HG02763 (cell line): ENCODE data around the gene CLCN1.
A peak's percentile ranks its signal among the peaks of the same experiment; 100 is the strongest.

Source experiments
- ATAC-seq: cut with Tn5 transposase; IDR thresholded peaks from one replicate; pipeline ENCODE4 v1.9.1; 2021; ENCODE audit warnings: mild to moderate bottlenecking, moderate library complexity; ENCODE audit not compliant: unreplicated experiment

CLCN1 gene

GRCh38 chr7:143362131-143363015 is 46.5 kb downstream of the CLCN1 start, which contains the start of gene FAM131B:
Gene FAM131B, minus strand, starts transcription at chr7:143362713. Its CDS starts 110 bp downstream, at chr7:143362603.
- no peak for ATAC-seq

DNA sequence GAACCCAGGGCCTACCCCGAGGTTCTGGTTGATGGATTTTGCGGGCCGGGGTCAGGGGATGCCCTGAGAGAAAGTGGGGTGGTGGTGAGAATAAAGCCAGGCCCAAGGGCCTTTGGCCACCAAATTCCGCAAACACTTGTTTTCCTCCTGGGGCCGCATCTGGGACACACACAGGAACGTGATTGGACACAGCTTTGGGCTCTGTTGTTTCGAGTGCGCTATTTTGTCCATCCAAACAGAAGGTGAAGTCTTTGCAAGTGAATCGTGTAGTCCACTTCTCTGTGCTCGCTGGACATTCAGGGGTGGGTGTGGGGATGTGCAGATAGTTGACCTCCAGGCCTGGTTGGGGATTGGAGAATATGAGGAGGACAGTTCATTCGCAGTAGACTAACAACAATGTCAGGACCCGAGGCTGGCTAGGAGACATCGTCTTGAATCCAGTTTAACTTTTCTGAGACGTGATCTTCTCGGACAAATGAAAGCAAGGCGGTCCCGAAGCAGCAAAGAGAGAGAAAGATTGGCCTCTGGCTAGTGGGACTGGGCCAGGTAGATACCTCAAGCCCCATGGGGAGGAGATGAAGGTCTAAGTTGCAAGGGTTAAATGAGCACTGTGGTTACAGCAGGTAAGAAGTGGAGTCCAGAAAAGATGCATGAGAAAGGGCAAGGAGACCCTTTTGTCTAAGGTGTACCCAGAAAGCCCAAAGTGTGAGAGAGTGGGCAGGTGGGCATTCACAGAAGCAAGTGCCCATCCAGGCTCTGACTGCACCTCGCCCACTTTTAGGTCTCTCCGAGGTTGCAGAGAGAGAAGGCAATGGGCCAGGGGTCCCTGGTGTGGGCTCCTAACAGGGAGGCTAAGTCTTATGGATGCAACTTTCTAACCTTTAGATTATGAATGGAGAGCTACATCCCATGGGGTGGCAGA is 47.4 kb downstream of the CLCN1 start:
- ATAC-seq: no peak

DNA sequence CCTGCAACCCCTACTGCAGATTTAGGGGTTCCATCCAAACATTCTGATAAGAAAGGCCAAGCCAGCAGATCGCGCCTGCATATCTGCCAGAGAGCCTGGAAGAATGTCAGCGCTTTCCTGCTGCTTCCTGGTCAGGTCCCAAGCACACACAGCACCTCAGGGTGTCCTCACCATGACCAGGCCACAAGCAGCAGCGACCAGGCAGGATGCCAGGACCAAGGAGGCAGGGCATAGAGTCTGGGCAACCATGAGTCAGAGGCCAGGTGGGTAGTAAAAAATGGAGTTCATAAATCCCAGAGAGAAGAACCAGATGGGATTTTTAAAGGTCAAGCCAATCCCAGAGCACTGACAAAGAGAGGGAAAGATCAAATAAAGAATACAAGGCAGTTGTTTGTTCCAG is 52.1 kb downstream of the CLCN1 start:
- no peak for ATAC-seq

DNA sequence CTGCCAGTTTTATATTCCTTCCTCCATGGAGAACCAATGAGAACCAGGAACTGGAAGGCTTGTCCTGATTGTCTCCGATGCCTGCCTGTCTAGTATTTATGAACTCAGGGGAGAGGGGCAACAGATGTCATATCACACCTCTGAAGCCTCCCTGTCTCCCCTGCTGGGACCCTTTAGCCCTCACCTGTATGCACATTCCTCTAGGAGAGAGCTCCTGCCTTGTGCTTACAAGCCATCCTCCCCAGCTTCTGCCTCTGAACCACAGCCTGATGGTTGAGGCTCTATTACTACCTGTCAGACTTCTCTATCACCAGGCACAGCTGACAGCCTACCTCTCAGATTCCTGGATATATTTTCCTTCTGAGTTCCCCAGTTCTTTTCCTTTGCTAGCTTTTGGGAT is 52.5 kb downstream of the CLCN1 start:
- no peak for ATAC-seq

DNA sequence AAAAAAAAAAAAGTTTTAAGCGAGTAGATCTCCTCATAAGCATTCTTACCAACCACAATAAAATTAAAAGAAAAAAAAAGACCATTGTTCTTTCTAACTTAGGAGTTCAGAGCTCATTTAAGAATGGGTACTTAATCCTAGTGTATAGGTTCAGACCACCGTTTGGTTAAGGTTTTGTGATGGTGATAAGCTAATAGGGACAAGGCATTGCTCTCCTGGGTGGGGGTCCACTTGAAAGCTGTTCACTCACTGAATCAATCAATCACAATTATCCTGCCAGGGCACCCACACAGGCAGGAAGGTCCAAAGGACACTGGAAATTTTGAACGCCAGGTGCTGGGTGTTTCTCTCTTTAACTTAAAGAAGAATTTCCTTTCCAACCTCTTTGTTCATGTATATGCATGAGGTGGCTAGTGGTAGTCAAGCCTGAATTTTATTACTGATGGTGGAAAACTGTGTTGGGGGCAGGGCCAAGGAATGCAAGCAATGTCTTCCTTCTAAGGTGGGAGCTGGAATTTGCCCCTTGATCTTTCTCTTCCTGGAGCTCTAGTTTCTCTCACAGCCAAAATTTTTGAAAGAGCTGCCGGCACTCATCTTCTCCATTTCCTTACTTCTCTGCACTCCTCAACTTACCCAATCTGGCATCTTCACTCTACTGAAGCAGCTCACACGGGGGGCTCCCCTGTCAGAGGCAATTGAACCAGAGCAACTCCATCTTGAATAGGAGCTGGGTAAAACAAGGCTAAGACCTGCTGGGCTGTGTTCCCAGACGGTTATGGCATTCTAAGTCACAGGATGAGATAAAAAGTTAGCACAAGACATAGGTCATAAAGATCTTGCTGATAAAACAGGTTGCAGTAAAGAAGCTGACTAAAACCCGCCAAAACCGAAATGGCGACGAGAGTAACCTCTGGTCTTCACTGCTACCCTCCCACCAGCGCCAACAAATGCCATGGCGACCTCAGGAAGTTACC is 54.1 kb downstream of the CLCN1 start:
- no peak for ATAC-seq

DNA sequence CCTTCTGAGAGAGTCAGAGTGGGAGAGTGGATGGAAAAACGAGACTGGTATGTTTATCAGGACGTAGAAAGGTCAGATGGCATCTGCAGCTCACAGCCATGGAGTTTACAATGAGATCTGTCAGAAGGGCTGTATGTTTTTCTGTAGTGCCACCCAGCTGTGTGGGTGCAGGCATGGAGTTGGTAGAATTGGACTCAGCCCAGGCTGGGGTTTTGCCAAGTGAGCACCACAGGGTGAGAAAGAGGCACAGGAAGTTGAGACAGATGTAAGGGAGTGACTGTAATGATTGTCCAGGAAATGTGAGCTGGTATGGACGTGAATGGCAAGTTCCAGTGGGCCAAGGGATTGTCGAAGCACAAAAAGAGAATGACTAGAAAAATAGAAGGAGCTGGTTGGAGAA is 56.2 kb downstream of the CLCN1 start:
- ATAC-seq: no peak

GRCh38 chr7:143373255-143373794 is 57.4 kb downstream of the CLCN1 start:
- no peak for ATAC-seq

DNA sequence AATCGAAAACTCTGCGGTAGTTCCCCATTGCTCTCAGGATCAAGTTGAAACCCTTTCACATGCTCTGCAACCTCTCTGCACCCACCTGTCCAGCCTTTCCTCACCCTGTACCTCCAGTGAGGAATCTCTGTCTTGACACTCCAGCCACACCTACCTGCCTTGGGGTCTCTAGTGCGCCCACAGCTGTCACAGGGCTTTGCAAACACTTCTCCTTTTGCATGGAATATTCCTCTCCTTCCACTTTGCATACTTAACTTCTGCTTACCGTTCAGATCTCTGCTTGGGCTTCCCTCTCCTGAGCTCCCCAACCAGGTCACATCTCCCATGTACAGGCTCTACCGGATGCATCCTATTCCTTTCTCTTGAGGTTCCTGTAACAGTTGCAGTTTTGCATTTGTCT is 58.6 kb downstream of the CLCN1 start:
- no peak for ATAC-seq

DNA sequence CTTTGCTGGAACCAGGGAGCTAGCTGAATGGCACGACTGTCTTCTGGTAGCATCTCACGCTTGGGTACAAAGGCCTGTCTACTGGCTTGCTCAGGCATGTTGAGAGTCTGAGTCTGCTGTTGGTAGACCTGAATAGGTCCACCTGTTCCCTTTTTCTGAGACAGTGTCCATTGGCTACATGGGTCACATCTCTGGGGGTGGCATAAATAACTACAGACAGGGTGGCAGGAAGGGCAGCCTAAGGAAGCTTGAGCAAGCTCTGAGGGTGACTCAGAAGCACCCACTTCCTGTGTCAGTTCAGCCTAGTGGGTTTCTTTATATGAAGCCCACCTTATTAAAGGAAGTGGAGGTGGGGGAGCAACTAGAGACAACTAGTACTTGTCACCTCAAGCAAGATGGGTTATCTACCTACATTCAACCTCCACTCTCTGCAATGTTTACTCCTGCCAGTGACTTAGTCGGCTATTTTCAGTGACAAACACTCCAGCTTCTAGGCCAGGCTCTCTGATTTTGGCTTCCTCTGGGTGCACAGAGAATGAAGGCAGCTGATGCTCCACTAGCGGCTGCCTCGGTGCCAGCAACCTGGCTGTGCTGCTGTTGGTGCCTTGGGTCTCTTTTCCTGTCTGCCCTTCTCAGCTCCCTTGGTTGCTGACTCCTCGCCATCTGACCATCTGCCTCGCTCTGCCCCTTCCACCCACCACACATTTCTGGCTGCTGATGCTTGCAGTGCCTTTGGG is 59.6 kb downstream of the CLCN1 start:
- no peak for ATAC-seq

DNA sequence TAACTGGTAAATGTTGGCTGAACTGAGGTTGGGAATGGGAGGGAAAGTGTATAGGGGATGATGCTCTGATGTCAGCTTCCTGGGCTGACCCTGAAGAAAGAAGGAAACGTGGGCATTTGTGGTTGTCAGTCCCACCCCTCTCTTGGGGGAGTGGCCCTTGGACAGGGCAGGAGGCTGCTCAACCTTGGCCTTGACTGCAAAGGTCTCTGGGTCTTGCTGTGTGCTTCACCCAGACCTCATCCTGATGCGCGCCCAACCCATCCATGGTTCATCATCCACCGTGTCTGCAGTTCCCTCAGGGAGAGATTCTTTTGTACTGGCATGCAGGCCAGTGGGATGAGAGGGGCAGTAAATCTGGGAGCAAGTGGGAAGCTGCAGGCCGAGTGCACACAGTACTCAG is 60.5 kb downstream of the CLCN1 start:
- ATAC-seq: no peak

GRCh38 chr7:143379611-143380259 is 63.8 kb downstream of the CLCN1 start:
- peak; percentile 3 for ATAC-seq

- ATAC-seq: peak; percentile 56
Observed at GRCh38 chr7:143380260-143380645, 64.3 kb downstream of the CLCN1 start.

DNA sequence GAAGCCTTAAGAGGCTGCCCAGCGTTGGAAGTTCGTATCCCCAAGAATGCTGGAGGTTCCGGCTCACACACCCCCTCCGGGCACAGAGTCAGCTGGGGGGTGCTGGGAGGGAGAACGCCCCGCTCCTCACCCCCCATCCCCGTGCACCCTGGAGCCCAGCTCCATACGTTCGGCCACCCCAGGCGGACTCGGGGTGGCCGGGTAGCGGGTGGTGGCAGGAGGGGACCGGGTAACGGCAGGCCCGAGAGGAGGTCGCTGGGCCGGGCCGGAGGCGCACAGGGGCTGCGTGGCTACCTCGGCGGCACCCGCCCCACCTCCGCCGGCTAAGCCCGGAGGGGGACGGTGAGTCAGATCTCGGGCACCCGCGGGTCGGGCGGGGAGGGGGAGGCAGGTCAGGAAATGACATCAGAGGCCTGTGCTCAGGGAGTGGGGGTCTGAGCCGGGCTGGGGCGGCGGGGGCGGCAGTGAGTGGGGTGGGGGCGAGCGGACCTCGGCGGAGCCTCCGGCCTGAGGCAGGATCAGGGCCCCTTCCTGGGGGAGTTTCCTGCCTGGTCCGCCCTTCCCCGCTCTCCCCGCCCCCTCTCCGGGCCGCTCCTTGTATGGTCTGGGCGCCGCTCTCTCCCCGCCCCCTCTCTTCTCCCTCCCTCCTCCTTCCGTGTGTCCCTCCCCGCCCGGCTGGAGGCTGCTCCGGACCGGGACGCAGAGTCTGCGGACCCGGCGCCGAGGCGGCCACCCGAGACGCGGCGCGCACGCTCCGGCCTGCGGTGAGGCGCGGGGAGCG is 64.9 kb downstream of the CLCN1 start, which contains the start of gene ZYX:
TSS of gene ZYX (plus strand) at position 700 of the 781 bp plus-strand sequence. CDS start 227 bp downstream, outside the sequence.
- ATAC-seq: peak; percentile 77

GRCh38 chr7:143381427-143382125 is 65.7 kb downstream of the CLCN1 start:
- peak; percentile 14 for ATAC-seq

GRCh38 chr7:143382126-143382790 is 66.3 kb downstream of the CLCN1 start:
- ATAC-seq: no peak

- no peak for ATAC-seq
Observed at GRCh38 chr7:143382791-143383641, 67.1 kb downstream of the CLCN1 start.
